GM19043 (cell line): ENCODE measurements around the gene FGF9.

ENCODE experiments used
- ATAC-seq: cut with Tn5 transposase; IDR thresholded peaks from one replicate; pipeline ENCODE4 v1.9.1; 2021; ENCODE audit warnings: low read depth; ENCODE audit not compliant: unreplicated experiment

FGF9 gene

DNA sequence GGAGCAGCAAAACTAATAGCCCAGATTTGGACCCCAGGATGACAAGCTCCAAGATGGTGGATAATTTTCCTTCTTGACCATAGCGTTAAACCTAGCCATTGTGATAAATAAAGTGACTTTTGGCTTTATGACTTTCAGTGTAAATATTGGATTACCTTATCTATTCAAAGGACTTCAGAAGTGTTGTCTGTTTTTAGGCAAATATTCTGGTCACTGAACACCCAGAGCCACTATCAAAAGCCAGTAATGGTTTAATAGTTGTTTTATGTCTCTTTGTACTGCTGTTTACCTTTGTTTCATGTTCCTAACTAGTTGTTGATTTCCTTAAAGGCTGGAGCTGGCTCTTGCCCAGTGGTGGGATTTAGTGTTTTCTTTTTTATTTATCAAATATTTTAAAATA, 81.6 kb downstream of the FGF9 start:
- ATAC-seq, result no peak

GRCh38 chr13:21753117-21753729, 82.3 kb downstream of the FGF9 start:
- ATAC-seq, result no peak
